Lower leg skin (tissue), 4 donors: ENCODE data around the gene SUMO4. TPM values are rescaled to one million over a fixed set of nuclear protein-coding genes. Genes with fewer than 3 reads are reported as not detected.

ENCODE experiments used
- DNase-seq, 2 donors: peaks; one replicate each; pipeline ENCODE4 v3.0.0-alpha.2; 2019; ENCODE audit warnings: low spot score in 2 of 2
- H3K4me3 ChIP-seq: fragments of 200-600 bp; sonication (generic); 2 replicates; pipeline ENCODE4 v1.5.1; 2017; ENCODE audit warnings: mild to moderate bottlenecking, low read depth; ENCODE audit not compliant: poor library complexity, severe bottlenecking
- CTCF ChIP-seq, 3 donors: fragments of 450-650 bp; IDR thresholded peaks; one replicate each; pipeline ENCODE4 v1.5.1; 2016; ENCODE audit warnings: antibody characterized with exemption in 3 of 3, mild to moderate bottlenecking in 3 of 3, moderate library complexity in 2 of 3
- POLR2A ChIP-seq, 2 donors: fragments of 450-650 bp; IDR thresholded peaks; one replicate each; pipeline ENCODE4 v1.6.1; 2016 to 2017; ENCODE audit warnings: antibody characterized with exemption in 2 of 2, mild to moderate bottlenecking in 1 of 2, moderate library complexity in 1 of 2
- WGBS, 2 donors: methylation state at CpG; one replicate each; pipeline ENCODE4 v1.1.5; 2018; 5-methylcytosine and 5-hydroxymethylcytosine counted together
- intact Hi-C: fragments of 100-400 bp; cut with DNase I; formaldehyde crosslinking; loops from one replicate; pipeline ENCODE4 v1.15.0; 2023; ENCODE audit warnings: low total_unique reads
- total RNA-seq, 4 donors: library from RNA; depleted of rRNA; stranded (reverse); fragments of >200 nt; gene quantifications; one replicate each; pipeline ENCODE4 v1.1.0, GENCODE V29; 2016

Gene SUMO4
- total RNA-seq, 4 donors from 2014 or later, result 0.25 to 1.8 (median 0.58) TPM

GRCh38 chr6:149446791-149447376 lies 46.8 kb downstream of the SUMO4 start:
- no peak overlapping the region for H3K4me3 ChIP-seq
- WGBS, 2 donors, result 82 to 91% methylated on average over 5 of the region's 5 CpGs
- no peak for DNase-seq
- intact Hi-C loops, result no loop called here
- TF ChIP-seq POLR2A (IDR thresholded peaks at IDR 0.05) (no peak), CTCF (IDR thresholded peaks at IDR 0.05) (no peak)

- DNase-seq, result no peak
- intact Hi-C loops, result no loop called here
- no peak for TF ChIP-seq POLR2A (IDR thresholded peaks at IDR 0.05)
- TF ChIP-seq CTCF (IDR thresholded peaks at IDR 0.05), result no peak
- no peak overlapping the region for H3K4me3 ChIP-seq
- 74 to 84% methylated on average over 4 to 5 of the region's 5 CpGs for WGBS, 2 donors
Observed at GRCh38 chr6:149448821-149449453, 48.9 kb downstream of the SUMO4 start.

- no peak overlapping the region for H3K4me3 ChIP-seq
- WGBS, 2 donors, result 72 to 75% methylated on average over 10 to 14 of the region's 14 CpGs
- no peak for DNase-seq
- intact Hi-C loops, result no loop called here
- TF ChIP-seq POLR2A (IDR thresholded peaks at IDR 0.05) (no peak), CTCF (IDR thresholded peaks at IDR 0.05) (no peak)
Observed at GRCh38 chr6:149449831-149450678, 50.0 kb downstream of the SUMO4 start.

Other genes starting within 250 kb of the SUMO4 start
- gene TAB2, start 82.5 kb upstream of the SUMO4 start, total RNA-seq, result 10 to 100 TPM; 32.5 to 71.4 (median 43.8) TPM
- 1 to 10 TPM in 2 of 4 donors, under 1 TPM in 2; 0.42 to 2.2 (median 0.92) TPM for gene ZC3H12D, start 84.8 kb downstream of the SUMO4 start, total RNA-seq
- 10 to 100 TPM; 17.8 to 28.1 (median 24.0) TPM for gene PPIL4, start 145.8 kb downstream of the SUMO4 start, total RNA-seq
- gene GINM1, start 166.1 kb downstream of the SUMO4 start, total RNA-seq, result 10 to 100 TPM; 37.3 to 49.0 (median 43.7) TPM
- gene KATNA1, start 248.5 kb downstream of the SUMO4 start, total RNA-seq, result 10 to 100 TPM; 19.2 to 25.7 (median 23.3) TPM